Measurements from ENCODE around the gene ZAP70.

DNA sequence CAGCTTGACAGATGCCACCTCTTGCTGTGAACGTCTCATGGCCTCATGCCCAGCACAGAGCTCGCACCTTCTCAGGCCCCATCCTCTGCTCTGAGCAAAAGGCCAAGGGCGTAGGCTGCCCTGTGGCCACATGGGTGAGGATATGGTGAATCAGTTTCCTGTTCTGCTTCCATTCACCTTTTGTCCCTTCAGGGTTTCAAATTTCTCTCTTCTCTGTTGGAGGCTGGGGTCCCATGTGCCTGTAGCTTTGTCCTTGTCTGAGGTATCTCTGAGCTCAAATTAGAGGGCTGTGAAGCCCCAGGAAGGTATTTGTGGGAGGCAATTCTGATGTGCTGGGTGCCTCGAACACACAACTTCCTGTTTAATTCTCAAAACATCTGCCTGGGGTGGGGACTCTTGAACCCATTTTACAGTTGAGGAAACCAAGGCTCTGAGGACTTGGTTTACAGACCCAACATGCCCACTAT is 29.0 kb downstream of the ZAP70 start:
- TF ChIP-seq, protein P1, sequence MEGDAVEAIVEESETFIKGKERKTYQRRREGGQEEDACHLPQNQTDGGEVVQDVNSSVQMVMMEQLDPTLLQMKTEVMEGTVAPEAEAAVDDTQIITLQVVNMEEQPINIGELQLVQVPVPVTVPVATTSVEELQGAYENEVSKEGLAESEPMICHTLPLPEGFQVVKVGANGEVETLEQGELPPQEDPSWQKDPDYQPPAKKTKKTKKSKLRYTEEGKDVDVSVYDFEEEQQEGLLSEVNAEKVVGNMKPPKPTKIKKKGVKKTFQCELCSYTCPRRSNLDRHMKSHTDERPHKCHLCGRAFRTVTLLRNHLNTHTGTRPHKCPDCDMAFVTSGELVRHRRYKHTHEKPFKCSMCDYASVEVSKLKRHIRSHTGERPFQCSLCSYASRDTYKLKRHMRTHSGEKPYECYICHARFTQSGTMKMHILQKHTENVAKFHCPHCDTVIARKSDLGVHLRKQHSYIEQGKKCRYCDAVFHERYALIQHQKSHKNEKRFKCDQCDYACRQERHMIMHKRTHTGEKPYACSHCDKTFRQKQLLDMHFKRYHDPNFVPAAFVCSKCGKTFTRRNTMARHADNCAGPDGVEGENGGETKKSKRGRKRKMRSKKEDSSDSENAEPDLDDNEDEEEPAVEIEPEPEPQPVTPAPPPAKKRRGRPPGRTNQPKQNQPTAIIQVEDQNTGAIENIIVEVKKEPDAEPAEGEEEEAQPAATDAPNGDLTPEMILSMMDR (IDR thresholded peaks at IDR 0.05): no peak
- no peak for TF ChIP-seq POLR2A (IDR thresholded peaks at IDR 0.05; ENCODE audit: low read length)
- TF ChIP-seq CBX8 (IDR thresholded peaks at IDR 0.05): no peak
- no peak for TF ChIP-seq NFE2L2 (conservative IDR thresholded peaks at IDR 0.05; ENCODE audit: low read length)
- no peak for TF ChIP-seq PHF8 (IDR thresholded peaks at IDR 0.05; ENCODE audit: borderline replicate concordance, low read depth)
- TF ChIP-seq ESRRA (IDR thresholded peaks at IDR 0.05; ENCODE audit: borderline replicate concordance, low read length): no peak
- TF ChIP-seq, protein P2, sequence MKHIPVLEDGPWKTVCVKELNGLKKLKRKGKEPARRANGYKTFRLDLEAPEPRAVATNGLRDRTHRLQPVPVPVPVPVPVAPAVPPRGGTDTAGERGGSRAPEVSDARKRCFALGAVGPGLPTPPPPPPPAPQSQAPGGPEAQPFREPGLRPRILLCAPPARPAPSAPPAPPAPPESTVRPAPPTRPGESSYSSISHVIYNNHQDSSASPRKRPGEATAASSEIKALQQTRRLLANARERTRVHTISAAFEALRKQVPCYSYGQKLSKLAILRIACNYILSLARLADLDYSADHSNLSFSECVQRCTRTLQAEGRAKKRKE (CRISPR knock-in tag; IDR thresholded peaks at IDR 0.05; ENCODE audit: low read depth): no peak
- no peak for TF ChIP-seq HOXA7 (CRISPR knock-in tag; IDR thresholded peaks at IDR 0.05)
- TF ChIP-seq RAD21 (conservative IDR thresholded peaks at IDR 0.05 in 1 of 2, IDR thresholded peaks at IDR 0.05 in 1 of 2): no peak

Measured in A549 (cell line).